ENCODE measurements around the gene ELMO1. TPM values are rescaled to one million over a fixed set of nuclear protein-coding genes. Genes with fewer than 3 reads are reported as not detected.

The ELMO1 gene
- total RNA-seq, 4 donors from 2014 or later = 11.5 to 19.9 (median 17.4) TPM

GRCh38 chr7:36874041-36874440 lies 574.6 kb downstream of the ELMO1 start:
- no peak for TF ChIP-seq POLR2A (IDR thresholded peaks at IDR 0.05)
- no peak for TF ChIP-seq CTCF (IDR thresholded peaks at IDR 0.05)
- no peak overlapping the region for H3K4me3 ChIP-seq (ENCODE audit: low read depth, poor library complexity, severe bottlenecking)
- intact Hi-C loops (cut with DNase I; ENCODE audit: low total_unique reads) = no loop called here
- WGBS, 2 donors = 92 to 93% methylated on average over 2 of the region's 2 CpGs
- no peak for DNase-seq (ENCODE audit: low spot score in 2 of 2)

- intact Hi-C loops (cut with DNase I; ENCODE audit: low total_unique reads) = no loop called here
- no peak for DNase-seq (ENCODE audit: low spot score in 2 of 2)
- TF ChIP-seq POLR2A (IDR thresholded peaks at IDR 0.05) = no peak
- TF ChIP-seq CTCF (IDR thresholded peaks at IDR 0.05) = no peak
- no peak overlapping the region for H3K4me3 ChIP-seq (ENCODE audit: low read depth, poor library complexity, severe bottlenecking)
Measured at GRCh38 chr7:36871863-36872262, 576.8 kb downstream of the ELMO1 start.

GRCh38 chr7:36871355-36871738 lies 577.3 kb downstream of the ELMO1 start:
- TF ChIP-seq POLR2A (IDR thresholded peaks at IDR 0.05) (no peak), CTCF (IDR thresholded peaks at IDR 0.05) (no peak)
- H3K4me3 ChIP-seq (ENCODE audit: low read depth, poor library complexity, severe bottlenecking) = no peak overlapping the region
- 95% methylated on average over 1 of the region's 1 CpG for WGBS, 2 donors
- no peak for DNase-seq (ENCODE audit: low spot score in 2 of 2)
- intact Hi-C loops (cut with DNase I; ENCODE audit: low total_unique reads) = no loop called here

DNA sequence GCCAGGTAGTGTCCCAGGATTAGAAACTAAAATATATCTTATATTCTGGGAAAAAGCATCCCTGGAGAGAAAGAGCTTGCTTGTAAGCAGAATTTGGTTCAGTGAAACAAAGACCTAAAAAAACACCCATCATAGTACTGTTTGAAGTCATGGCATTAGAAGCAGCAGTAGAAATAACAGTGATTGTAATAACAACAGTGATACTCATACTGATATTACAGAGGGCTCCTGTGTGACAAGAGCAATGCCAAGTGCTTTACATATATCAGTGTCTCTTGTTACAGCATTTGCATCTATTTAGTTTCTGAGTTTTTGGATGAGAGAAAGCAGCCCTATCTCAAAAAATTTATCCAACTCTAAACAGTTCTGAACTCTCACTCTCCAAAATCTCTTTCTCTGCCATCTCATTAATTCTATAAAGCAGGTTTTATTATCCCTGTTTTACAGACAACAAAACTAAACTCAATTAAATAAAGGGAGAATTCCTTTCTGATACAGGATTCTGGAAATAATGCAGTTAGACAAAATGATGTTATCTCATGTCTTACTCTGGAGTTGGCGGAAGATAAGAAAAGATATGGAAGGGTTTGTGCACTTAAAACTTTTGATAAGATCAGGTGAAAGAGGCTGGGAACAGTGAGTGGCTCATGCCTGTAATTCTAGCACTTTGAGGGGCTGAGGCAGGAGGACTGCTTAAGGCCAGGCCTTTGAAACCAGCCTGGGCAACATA lies 577.9 kb downstream of the ELMO1 start:
- H3K4me3 ChIP-seq (ENCODE audit: low read depth, poor library complexity, severe bottlenecking) = no peak overlapping the region
- no peak for DNase-seq (ENCODE audit: low spot score in 2 of 2)
- 76 to 85% methylated on average over 1 of the region's 1 CpG for WGBS, 2 donors
- TF ChIP-seq POLR2A (IDR thresholded peaks at IDR 0.05) (no peak), CTCF (IDR thresholded peaks at IDR 0.05) (no peak)
- intact Hi-C loops (cut with DNase I; ENCODE audit: low total_unique reads) = no loop called here

GRCh38 chr7:36868727-36869411 lies 579.8 kb downstream of the ELMO1 start:
- TF ChIP-seq CTCF (IDR thresholded peaks at IDR 0.05) = no peak
- no peak for TF ChIP-seq POLR2A (IDR thresholded peaks at IDR 0.05)
- WGBS, 2 donors = 93 to 97% methylated on average over 7 of the region's 7 CpGs
- H3K4me3 ChIP-seq (ENCODE audit: low read depth, poor library complexity, severe bottlenecking) = no peak overlapping the region
- intact Hi-C loops (cut with DNase I; ENCODE audit: low total_unique reads) = no loop called here
- no peak for DNase-seq (ENCODE audit: low spot score in 2 of 2)

All from lower leg skin (tissue), 4 donors.